Skin epidermis (tissue), 12 donors: ENCODE data around the gene CIPC.
A peak's percentile ranks its signal among the peaks of the same experiment; 100 is the strongest.

Experiments
- H3K27ac ChIP-seq, 21 experiments: fragments of 200-600 bp; sonication (generic) in 11 of 21; one replicate each; pipeline ENCODE4 v1.5.0; 2020; ENCODE audit warnings: mild to moderate bottlenecking in 3 of 21, inconsistent platforms in 2 of 21, moderate library complexity in 2 of 21
- H3K4me3 ChIP-seq, 7 experiments: fragments of 200-600 bp; sonication (generic) in 2 of 7; one replicate each; pipeline ENCODE4 v1.5.0; 2020; ENCODE audit warnings: inconsistent platforms in 2 of 7, mild to moderate bottlenecking in 2 of 7, moderate library complexity in 1 of 7

CIPC gene

GRCh38 chr14:77098529-77099353 is 683 bp downstream of the CIPC start:
- peak overlapping the region; percentile 72 to 95 (median 82) for H3K4me3 ChIP-seq
- H3K27ac ChIP-seq = peak overlapping the region; percentile 90 to 98 (median 95)

- H3K4me3 ChIP-seq = peak overlapping the region in 5 of 7 experiments; percentile 75 to 95 (median 82)
- peak overlapping the region in 14 of 21 experiments; percentile 6 to 98 (median 95) for H3K27ac ChIP-seq
Observed at GRCh38 chr14:77099425-77100167, 1.5 kb downstream of the CIPC start.

- Histone ChIP-seq H3K27ac (peak overlapping the region in 5 of 21 experiments; percentile 12 to 50 (median 35)), H3K4me3 (no peak overlapping the region)
Observed at GRCh38 chr14:77100961-77101360, 2.9 kb downstream of the CIPC start.

- Histone ChIP-seq H3K4me3 (no peak overlapping the region), H3K27ac (no peak overlapping the region)
Observed at GRCh38 chr14:77102154-77102553, 4.1 kb downstream of the CIPC start.

GRCh38 chr14:77103475-77103874 is 5.4 kb downstream of the CIPC start:
- Histone ChIP-seq H3K4me3 (no peak overlapping the region), H3K27ac (peak overlapping the region in 1 of 21 experiments; percentile 8)

GRCh38 chr14:77103951-77104350 is 5.9 kb downstream of the CIPC start:
- no peak overlapping the region for H3K4me3 ChIP-seq
- peak overlapping the region in 1 of 21 experiments; percentile 8 for H3K27ac ChIP-seq

- no peak overlapping the region for H3K4me3 ChIP-seq
- peak overlapping the region in 1 of 21 experiments; percentile 35 for H3K27ac ChIP-seq
Observed at GRCh38 chr14:77104393-77104792, 6.3 kb downstream of the CIPC start.

GRCh38 chr14:77105145-77105939 is 7.3 kb downstream of the CIPC start:
- H3K4me3 ChIP-seq = no peak overlapping the region
- peak overlapping the region in 3 of 21 experiments; percentile 15 to 30 (median 17) for H3K27ac ChIP-seq

- H3K27ac ChIP-seq = peak overlapping the region in 1 of 21 experiments; percentile 10
- no peak overlapping the region for H3K4me3 ChIP-seq
Observed at GRCh38 chr14:77106666-77107065, 8.6 kb downstream of the CIPC start.

GRCh38 chr14:77107228-77107627 is 9.2 kb downstream of the CIPC start:
- H3K4me3 ChIP-seq = no peak overlapping the region
- peak overlapping the region in 1 of 21 experiments; percentile 10 for H3K27ac ChIP-seq

- no peak overlapping the region for H3K4me3 ChIP-seq
- H3K27ac ChIP-seq = no peak overlapping the region
Observed at GRCh38 chr14:77108753-77109152, 10.7 kb downstream of the CIPC start.

GRCh38 chr14:77109656-77110055 is 11.6 kb downstream of the CIPC start:
- H3K27ac ChIP-seq = peak overlapping the region in 5 of 21 experiments; percentile 1 to 40 (median 26)
- no peak overlapping the region for H3K4me3 ChIP-seq

GRCh38 chr14:77110286-77110685 is 12.2 kb downstream of the CIPC start:
- Histone ChIP-seq H3K27ac (peak overlapping the region in 18 of 21 experiments; percentile 5 to 83 (median 68)), H3K4me3 (no peak overlapping the region)

- Histone ChIP-seq H3K4me3 (no peak overlapping the region), H3K27ac (peak overlapping the region in 18 of 21 experiments; percentile 5 to 83 (median 72))
Observed at GRCh38 chr14:77111021-77111420, 13.0 kb downstream of the CIPC start.

GRCh38 chr14:77113644-77114043 is 15.6 kb downstream of the CIPC start:
- H3K27ac ChIP-seq = peak overlapping the region in 4 of 21 experiments; percentile 2 to 34 (median 7)

GRCh38 chr14:77114609-77115008 is 16.6 kb downstream of the CIPC start:
- Histone ChIP-seq H3K27ac (peak overlapping the region in 3 of 21 experiments; percentile 31 to 35 (median 34)), H3K4me3 (no peak overlapping the region)

More at GRCh38 chr14:77113644-77114043, 15.6 kb downstream of the CIPC start:
- H3K4me3 ChIP-seq = no peak overlapping the region

GRCh38 chr14:77116172-77116817 is 18.2 kb downstream of the CIPC start:
- no peak overlapping the region for H3K4me3 ChIP-seq
- H3K27ac ChIP-seq = no peak overlapping the region

GRCh38 chr14:77119851-77120250 is 21.8 kb downstream of the CIPC start:
- H3K4me3 ChIP-seq = no peak overlapping the region
- peak overlapping the region in 11 of 21 experiments; percentile 9 to 91 (median 73) for H3K27ac ChIP-seq
